Lower leg skin (tissue), 4 donors: ENCODE results near the gene IL2RG. TPM values are rescaled to one million over a fixed set of nuclear protein-coding genes. Genes with fewer than 3 reads are reported as not detected.
A peak's percentile ranks its signal among the peaks of the same experiment; 100 is the strongest.

Source experiments
- DNase-seq, 2 donors: peaks; one replicate each; pipeline ENCODE4 v3.0.0-alpha.2; 2019; ENCODE audit warnings: low spot score in 2 of 2
- H3K4me3 ChIP-seq: fragments of 200-600 bp; sonication (generic); 2 replicates; pipeline ENCODE4 v1.5.1; 2017; ENCODE audit warnings: mild to moderate bottlenecking, low read depth; ENCODE audit not compliant: poor library complexity, severe bottlenecking
- POLR2A ChIP-seq, 2 donors: fragments of 450-650 bp; IDR thresholded peaks; one replicate each; pipeline ENCODE4 v1.6.1; 2016 to 2017; ENCODE audit warnings: antibody characterized with exemption in 2 of 2, mild to moderate bottlenecking in 1 of 2, moderate library complexity in 1 of 2
- WGBS, 2 donors: methylation state at CpG; one replicate each; pipeline ENCODE4 v1.1.5; 2018; 5-methylcytosine and 5-hydroxymethylcytosine counted together
- intact Hi-C: fragments of 100-400 bp; cut with DNase I; formaldehyde crosslinking; loops from one replicate; pipeline ENCODE4 v1.15.0; 2023; ENCODE audit warnings: low total_unique reads
- total RNA-seq, 4 donors: library from RNA; depleted of rRNA; stranded (reverse); fragments of >200 nt; gene quantifications; one replicate each; pipeline ENCODE4 v1.1.0, GENCODE V29; 2016
- TF ChIP-seq, protein P1 (sequence below), 3 donors: fragments of 450-650 bp; IDR thresholded peaks; one replicate each; pipeline ENCODE4 v1.5.1; 2016; ENCODE audit warnings: antibody characterized with exemption in 3 of 3, mild to moderate bottlenecking in 3 of 3, moderate library complexity in 2 of 3

The IL2RG gene
- total RNA-seq, 4 donors from 2014 or later, result 7.0 to 19.8 (median 10.6) TPM

DNA sequence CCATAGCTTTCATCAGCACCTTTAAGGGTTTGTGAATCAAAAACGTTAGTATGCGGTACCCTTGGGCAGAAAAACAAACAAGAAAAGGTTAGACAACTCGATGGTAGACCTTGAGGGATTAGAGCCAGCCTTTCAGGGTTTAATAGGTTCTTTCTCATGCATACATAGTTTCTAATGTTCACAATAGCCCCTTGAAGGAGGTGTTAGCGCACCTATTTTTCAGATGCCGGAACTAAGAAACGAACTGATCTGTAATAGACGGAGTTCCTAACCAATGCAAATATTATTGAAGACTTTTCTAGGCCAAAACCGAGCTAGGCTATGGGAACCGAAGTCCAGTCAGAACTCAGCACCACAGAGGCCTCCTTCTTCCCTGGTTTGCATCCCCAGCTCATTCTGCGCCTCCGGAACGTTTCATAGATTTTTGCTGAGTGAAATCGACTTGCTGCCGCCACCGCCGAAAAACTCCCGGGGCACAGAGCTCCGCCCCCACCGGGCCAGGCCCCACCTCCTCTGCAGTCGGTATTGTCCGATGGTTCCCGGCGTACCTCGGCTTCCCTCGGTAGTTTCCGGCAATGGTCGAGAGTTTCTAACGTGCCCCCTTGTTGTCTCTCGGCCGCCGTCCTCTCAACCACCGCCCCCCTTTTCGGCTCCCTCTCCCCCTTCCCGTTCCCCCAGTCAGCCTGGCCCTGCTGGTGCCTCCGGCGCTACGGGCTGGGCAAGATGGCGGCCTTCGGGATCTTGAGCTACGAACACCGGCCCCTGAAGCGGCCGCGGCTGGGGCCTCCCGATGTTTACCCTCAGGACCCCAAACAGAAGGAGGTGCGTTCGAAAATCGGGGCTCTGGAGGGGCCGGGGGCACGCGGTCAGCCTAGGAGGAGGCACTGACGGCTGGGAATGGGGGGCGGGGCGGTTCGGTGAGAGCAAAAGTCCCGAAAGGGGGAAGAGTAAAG is 6.9 kb upstream of the IL2RG start, which contains the start of gene MED12:
Gene MED12 (plus strand): TSS at position 565 of the 953 bp plus-strand sequence. CDS start 159 bp downstream, at position 724.
- H3K4me3 ChIP-seq, result peak within 1 kb of the TSS; percentile 63
- DNase-seq, result peak; percentile 69 to 96
- TF ChIP-seq, protein P1, sequence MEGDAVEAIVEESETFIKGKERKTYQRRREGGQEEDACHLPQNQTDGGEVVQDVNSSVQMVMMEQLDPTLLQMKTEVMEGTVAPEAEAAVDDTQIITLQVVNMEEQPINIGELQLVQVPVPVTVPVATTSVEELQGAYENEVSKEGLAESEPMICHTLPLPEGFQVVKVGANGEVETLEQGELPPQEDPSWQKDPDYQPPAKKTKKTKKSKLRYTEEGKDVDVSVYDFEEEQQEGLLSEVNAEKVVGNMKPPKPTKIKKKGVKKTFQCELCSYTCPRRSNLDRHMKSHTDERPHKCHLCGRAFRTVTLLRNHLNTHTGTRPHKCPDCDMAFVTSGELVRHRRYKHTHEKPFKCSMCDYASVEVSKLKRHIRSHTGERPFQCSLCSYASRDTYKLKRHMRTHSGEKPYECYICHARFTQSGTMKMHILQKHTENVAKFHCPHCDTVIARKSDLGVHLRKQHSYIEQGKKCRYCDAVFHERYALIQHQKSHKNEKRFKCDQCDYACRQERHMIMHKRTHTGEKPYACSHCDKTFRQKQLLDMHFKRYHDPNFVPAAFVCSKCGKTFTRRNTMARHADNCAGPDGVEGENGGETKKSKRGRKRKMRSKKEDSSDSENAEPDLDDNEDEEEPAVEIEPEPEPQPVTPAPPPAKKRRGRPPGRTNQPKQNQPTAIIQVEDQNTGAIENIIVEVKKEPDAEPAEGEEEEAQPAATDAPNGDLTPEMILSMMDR (IDR thresholded peaks at IDR 0.05), result no peak
- no peak for TF ChIP-seq POLR2A (IDR thresholded peaks at IDR 0.05)
- 2 to 40% methylated on average over 40 to 56 of the region's 56 CpGs for WGBS, 2 donors
- intact Hi-C loops, result no loop called here

DNA sequence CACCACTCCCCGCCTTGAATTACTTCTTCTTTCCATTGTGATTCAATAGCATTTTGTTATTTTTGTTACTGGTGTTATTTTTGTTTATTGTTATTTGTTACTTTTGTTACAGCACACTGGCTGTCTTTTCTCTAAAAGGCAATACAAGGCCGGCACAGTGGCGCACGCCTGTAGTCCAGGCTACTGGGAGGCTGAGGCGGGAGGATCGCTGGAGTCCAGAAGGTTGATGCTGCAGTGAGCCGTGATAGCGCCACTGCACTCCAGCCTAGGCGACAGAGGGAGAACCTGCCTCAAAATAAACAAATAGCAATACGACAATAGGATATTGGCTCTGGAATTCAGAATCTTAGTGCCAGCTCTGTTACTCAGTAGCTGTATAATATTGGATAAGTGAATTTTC is 6.0 kb upstream of the IL2RG start:
- WGBS, 2 donors, result 83 to 88% methylated on average over 10 of the region's 10 CpGs
- intact Hi-C loops, result no loop called here
- DNase-seq, result no peak
- TF ChIP-seq POLR2A (IDR thresholded peaks at IDR 0.05), result no peak
- TF ChIP-seq, protein P1 (IDR thresholded peaks at IDR 0.05), result no peak
- H3K4me3 ChIP-seq, result no peak overlapping the region

DNA sequence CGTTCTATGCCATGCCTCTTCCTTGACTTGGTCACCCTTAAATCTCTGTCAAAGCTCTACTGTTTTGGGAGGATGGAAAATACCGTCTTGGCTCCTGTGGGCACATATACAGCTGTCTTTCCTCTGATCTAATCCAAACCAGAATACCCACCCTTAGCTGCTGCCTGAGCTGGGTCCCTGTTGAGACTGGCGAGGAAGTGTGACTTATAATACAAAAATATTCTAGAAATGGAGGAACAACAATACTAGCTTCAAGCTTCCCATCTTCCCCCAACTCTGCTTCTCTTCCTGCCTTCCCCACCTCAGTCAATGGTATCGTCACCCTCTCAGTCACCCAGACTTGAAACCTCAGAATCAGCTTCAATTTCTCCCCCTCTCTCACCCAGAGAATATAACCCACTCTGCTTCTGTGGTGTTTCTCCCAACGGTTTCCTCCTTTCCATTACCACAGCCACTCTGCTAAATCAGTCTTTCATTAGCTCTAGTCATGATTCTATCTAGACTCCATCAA is 599 bp upstream of the IL2RG start:
- H3K4me3 ChIP-seq, result no peak overlapping the region
- WGBS, 2 donors, result 40 to 57% methylated on average over 5 of the region's 5 CpGs
- TF ChIP-seq, protein P1 (IDR thresholded peaks at IDR 0.05), result no peak
- DNase-seq, result no peak
- intact Hi-C loops, result no loop called here

GRCh38 chrX:71109051-71109450 is 2.3 kb downstream of the IL2RG start:
- H3K4me3 ChIP-seq, result no peak overlapping the region
- no peak for DNase-seq
- TF ChIP-seq POLR2A (IDR thresholded peaks at IDR 0.05), result no peak
- TF ChIP-seq, protein P1 (IDR thresholded peaks at IDR 0.05), result no peak
- intact Hi-C loops, result no loop called here
- 84 to 89% methylated on average over 6 of the region's 6 CpGs for WGBS, 2 donors

- H3K4me3 ChIP-seq, result no peak overlapping the region
- 42 to 60% methylated on average over 9 of the region's 9 CpGs for WGBS, 2 donors
- TF ChIP-seq, protein P1 (IDR thresholded peaks at IDR 0.05), result no peak
- no peak for TF ChIP-seq POLR2A (IDR thresholded peaks at IDR 0.05)
- no peak for DNase-seq
- intact Hi-C loops, result no loop called here
Observed at GRCh38 chrX:71107762-71108360, 3.5 kb downstream of the IL2RG start.
